NB4 (cell line): ENCODE measurements around the gene NUDT3.

Experiments
- POLR2A ChIP-seq: IDR thresholded peaks from 2 replicates; pipeline ENCODE4 v1.6.1; 2011; ENCODE audit warnings: mild to moderate bottlenecking; ENCODE audit not compliant: insufficient read length; ENCODE audit errors: extremely low read depth
- TF ChIP-seq, protein P1 (sequence below): IDR thresholded peaks from 2 replicates; pipeline ENCODE4 v1.6.1; 2011; ENCODE audit warnings: low read depth, low read length
- TF ChIP-seq, protein P2 (sequence below): IDR thresholded peaks from one replicate; pipeline ENCODE4 v1.5.1; 2012; ENCODE audit warnings: low read depth, low read length

DNA sequence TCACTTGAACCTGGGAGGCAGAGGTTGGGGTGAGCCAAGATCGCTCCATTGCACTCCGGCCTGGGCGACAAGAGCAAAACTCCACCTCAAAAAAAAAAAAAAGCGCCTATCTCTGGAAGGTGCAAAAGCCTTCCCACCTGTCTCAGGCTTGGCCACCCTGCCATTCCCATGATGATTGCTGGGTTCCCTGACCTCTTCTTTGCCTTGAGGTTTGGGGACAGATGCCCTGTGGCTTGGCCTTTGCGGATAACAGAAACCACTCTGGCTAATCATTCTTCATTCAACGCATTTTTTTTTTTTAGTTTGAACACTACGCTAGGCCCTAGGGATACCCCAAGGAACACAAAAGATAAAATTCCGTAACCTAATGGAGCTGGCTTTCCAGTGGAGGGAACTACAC is 162.6 kb downstream of the NUDT3 start:
- TF ChIP-seq, protein P1, sequence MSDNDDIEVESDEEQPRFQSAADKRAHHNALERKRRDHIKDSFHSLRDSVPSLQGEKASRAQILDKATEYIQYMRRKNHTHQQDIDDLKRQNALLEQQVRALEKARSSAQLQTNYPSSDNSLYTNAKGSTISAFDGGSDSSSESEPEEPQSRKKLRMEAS = no peak
- TF ChIP-seq POLR2A = no peak
- TF ChIP-seq, protein P2, sequence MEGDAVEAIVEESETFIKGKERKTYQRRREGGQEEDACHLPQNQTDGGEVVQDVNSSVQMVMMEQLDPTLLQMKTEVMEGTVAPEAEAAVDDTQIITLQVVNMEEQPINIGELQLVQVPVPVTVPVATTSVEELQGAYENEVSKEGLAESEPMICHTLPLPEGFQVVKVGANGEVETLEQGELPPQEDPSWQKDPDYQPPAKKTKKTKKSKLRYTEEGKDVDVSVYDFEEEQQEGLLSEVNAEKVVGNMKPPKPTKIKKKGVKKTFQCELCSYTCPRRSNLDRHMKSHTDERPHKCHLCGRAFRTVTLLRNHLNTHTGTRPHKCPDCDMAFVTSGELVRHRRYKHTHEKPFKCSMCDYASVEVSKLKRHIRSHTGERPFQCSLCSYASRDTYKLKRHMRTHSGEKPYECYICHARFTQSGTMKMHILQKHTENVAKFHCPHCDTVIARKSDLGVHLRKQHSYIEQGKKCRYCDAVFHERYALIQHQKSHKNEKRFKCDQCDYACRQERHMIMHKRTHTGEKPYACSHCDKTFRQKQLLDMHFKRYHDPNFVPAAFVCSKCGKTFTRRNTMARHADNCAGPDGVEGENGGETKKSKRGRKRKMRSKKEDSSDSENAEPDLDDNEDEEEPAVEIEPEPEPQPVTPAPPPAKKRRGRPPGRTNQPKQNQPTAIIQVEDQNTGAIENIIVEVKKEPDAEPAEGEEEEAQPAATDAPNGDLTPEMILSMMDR = no peak
